BJ (cell line): ENCODE measurements around the gene SLC9A1. TPM values are rescaled to one million over a fixed set of nuclear protein-coding genes. Genes with fewer than 3 reads are reported as not detected.
"Not testable (repeated sequence)": the region's sequence is repeated elsewhere in the genome, so short reads cannot be mapped to it uniquely, and the experiment has no call there.

ENCODE experiments used
- CTCF ChIA-PET: fragments of 350-600 bp; formaldehyde crosslinking; extraction: SDS; loops from one replicate; lab custom pipeline; 2021; ENCODE audit warnings: antibody characterized with exemption, inconsistent platforms; lab: Yijun Ruan, JAX
- POLR2A ChIA-PET: fragments of 300-600 bp; sonication (Branson Sonifier 250); formaldehyde crosslinking; extraction: SDS; loops from one replicate; lab custom pipeline; 2021; ENCODE audit warnings: antibody characterized with exemption; lab: Charles Lee
- DNase-seq: peaks from one replicate; pipeline ENCODE4 v3.0.0-alpha.2; 2011; ENCODE audit warnings: low read depth
- H3K27me3 ChIP-seq: 2 replicates; pipeline ENCODE4 v1.6.0; 2011; ENCODE audit warnings: low read length; ENCODE audit not compliant: control insufficient read depth, insufficient read depth
- H3K36me3 ChIP-seq: 2 replicates; pipeline ENCODE4 v1.5.1; 2011; ENCODE audit warnings: low read length; ENCODE audit not compliant: control insufficient read depth, insufficient read depth
- H3K4me3 ChIP-seq: 2 replicates; pipeline ENCODE4 v1.5.1; 2011; ENCODE audit warnings: low read depth, mild to moderate bottlenecking, control low read depth, low read length
- CTCF ChIP-seq: IDR thresholded peaks from 2 replicates; pipeline ENCODE4 v1.5.1; 2011; ENCODE audit warnings: low read depth, mild to moderate bottlenecking, control low read depth, inconsistent platforms, low read length, moderate library complexity; ENCODE audit not compliant: insufficient read depth
- polyA plus RNA-seq: library from polyadenylated mRNA; depleted of rRNA; stranded (reverse); fragments of >200 nt; gene quantifications from 2 replicates; pipeline ENCODE4 v1.2.3, GENCODE V29; 2011

SLC9A1 gene
- polyA plus RNA-seq, 1 experiment = 18.9 TPM

GRCh38 chr1:27130798-27131197 is 24.1 kb downstream of the SLC9A1 start:
- ChIA-PET CTCF (interaction anchor here (1.0 to 1.4 kb wide), 2 partner anchors 10 to 28 kb away, joined by 4 read pairs; no protein-coding TSS in a partner anchor), POLR2A (no interaction called here)
- no peak overlapping the region for H3K4me3 ChIP-seq

GRCh38 chr1:27129225-27129624 is 25.7 kb downstream of the SLC9A1 start:
- H3K36me3 ChIP-seq = peaks cover 4% of the 10 kb centered on the region
- ChIA-PET CTCF (interaction anchor here (0.6 to 1.7 kb wide), 4 partner anchors 8 to 171 kb away, joined by 3 to 7 read pairs (median 4); no protein-coding TSS in a partner anchor), POLR2A (no interaction called here)
- H3K4me3 ChIP-seq = no peak overlapping the region
- no peak for TF ChIP-seq CTCF
- no peak for DNase-seq
- H3K27me3 ChIP-seq = no peaks in the 10 kb centered on the region

More at GRCh38 chr1:27130798-27131197, 24.1 kb downstream of the SLC9A1 start:
- no peak for DNase-seq
- no peak for TF ChIP-seq CTCF
- H3K27me3 ChIP-seq = no peaks in the 10 kb centered on the region
- peaks cover 4% of the 10 kb centered on the region for H3K36me3 ChIP-seq

- TF ChIP-seq CTCF = peak; percentile 25; the same call in 1 of the 2 replicates
Measured at GRCh38 chr1:27127419-27127818, 27.5 kb downstream of the SLC9A1 start.

GRCh38 chr1:27126391-27126790 is 28.5 kb downstream of the SLC9A1 start:
- ChIA-PET POLR2A (no interaction called here), CTCF (interaction anchor here (0.6 to 1.8 kb wide), 4 partner anchors 10 to 31 kb away, joined by 3 to 6 read pairs (median 4); no protein-coding TSS in a partner anchor)
- TF ChIP-seq CTCF = no peak
- Histone ChIP-seq H3K36me3 (peaks cover 4% of the 10 kb centered on the region), H3K27me3 (no peaks in the 10 kb centered on the region), H3K4me3 (no peak overlapping the region)
- no peak for DNase-seq

More at GRCh38 chr1:27127419-27127818, 27.5 kb downstream of the SLC9A1 start:
- ChIA-PET CTCF (interaction anchor here (0.9 to 1.8 kb wide), 3 partner anchors 9 to 17 kb away, joined by 3 to 6 read pairs (median 4); no protein-coding TSS in a partner anchor), POLR2A (no interaction called here)
- Histone ChIP-seq H3K36me3 (peaks cover 4% of the 10 kb centered on the region), H3K27me3 (no peaks in the 10 kb centered on the region), H3K4me3 (no peak overlapping the region)
- no peak for DNase-seq

GRCh38 chr1:27125125-27125524 is 29.8 kb downstream of the SLC9A1 start:
- H3K4me3 ChIP-seq, DNase-seq, POLR2A ChIA-PET, H3K36me3 ChIP-seq, H3K27me3 ChIP-seq: not testable (repeated sequence)
- CTCF ChIA-PET = interaction anchor here (1.2 kb wide), 1 partner anchor 11 kb away, joined by 4 read pairs; no protein-coding TSS in a partner anchor

- Histone ChIP-seq H3K36me3 (peaks cover 4% of the 10 kb centered on the region), H3K4me3 (no peak overlapping the region), H3K27me3 (no peaks in the 10 kb centered on the region)
- TF ChIP-seq CTCF = no peak
- DNase-seq = no peak
- POLR2A ChIA-PET = no interaction called here
- CTCF ChIA-PET = no interaction called here
Measured at GRCh38 chr1:27124405-27124804, 30.5 kb downstream of the SLC9A1 start.
